Activated CD8-positive, alpha-beta memory T cell treated with anti-CD3 and anti-CD28 coated beads for 36 hours (primary cell): Measurements from ENCODE around the gene COPS3. TPM values are rescaled to one million over a fixed set of nuclear protein-coding genes. Genes with fewer than 3 reads are reported as not detected.
"Not testable (repeated sequence)": the region's sequence is repeated elsewhere in the genome, so short reads cannot be mapped to it uniquely, and the experiment has no call there.

Experiments
- CTCF ChIA-PET: fragments of 350-600 bp; sonication (Branson Sonifier 250); formaldehyde crosslinking; loops from one replicate; lab custom pipeline; 2021; ENCODE audit warnings: antibody characterized with exemption; lab: Charles Lee
- POLR2A ChIA-PET: fragments of 350-600 bp; sonication (Branson Sonifier 250); formaldehyde crosslinking; loops from one replicate; lab custom pipeline; 2021; ENCODE audit warnings: antibody characterized with exemption; lab: Charles Lee
- total RNA-seq, 2 experiments: library from RNA; stranded (reverse); gene quantifications; one replicate each; pipeline ENCODE4 v1.2.3, GENCODE V29; 2021

Gene COPS3
- total RNA-seq, 2 experiments from 2014 or later: 136 to 141 TPM

GRCh38 chr17:17255689-17256088, 25.4 kb downstream of the COPS3 start:
- POLR2A ChIA-PET: not testable (repeated sequence)
- CTCF ChIA-PET: interaction anchor here (0.6 kb wide), 1 partner anchor 31 kb away, joined by 3 read pairs; no protein-coding TSS in a partner anchor

GRCh38 chr17:17254036-17254435, 27.0 kb downstream of the COPS3 start:
- POLR2A ChIA-PET: interaction anchor here (0.6 kb wide), 1 partner anchor 1014 kb away, joined by 3 read pairs; no protein-coding TSS in a partner anchor
- CTCF ChIA-PET: no interaction called here

GRCh38 chr17:17253406-17253805, 27.6 kb downstream of the COPS3 start:
- CTCF ChIA-PET: no interaction called here
- POLR2A ChIA-PET: interaction anchor here (0.6 kb wide), 2 partner anchors 44 to 1015 kb away, joined by 3 read pairs; no protein-coding TSS in a partner anchor

- POLR2A ChIA-PET: no interaction called here
- CTCF ChIA-PET: no interaction called here
Observed at GRCh38 chr17:17252149-17252661, 28.8 kb downstream of the COPS3 start.

GRCh38 chr17:17246879-17247278, 34.2 kb downstream of the COPS3 start:
- ChIA-PET CTCF (no interaction called here), POLR2A (no interaction called here)

- POLR2A ChIA-PET: no interaction called here
- CTCF ChIA-PET: no interaction called here
Observed at GRCh38 chr17:17243163-17243562, 37.9 kb downstream of the COPS3 start.

GRCh38 chr17:17242246-17242645, 38.8 kb downstream of the COPS3 start:
- ChIA-PET CTCF (no interaction called here), POLR2A (no interaction called here)

GRCh38 chr17:17241656-17242055, 39.4 kb downstream of the COPS3 start:
- ChIA-PET CTCF (no interaction called here), POLR2A (no interaction called here)

- POLR2A ChIA-PET: no interaction called here
- CTCF ChIA-PET: interaction anchor here (0.6 kb wide), 2 partner anchors 20 to 118 kb away, joined by 3 read pairs; no protein-coding TSS in a partner anchor
Observed at GRCh38 chr17:17239832-17240231, 41.2 kb downstream of the COPS3 start.

- POLR2A ChIA-PET: interaction anchor here (0.6 kb wide), 1 partner anchor 87 kb away, joined by 3 read pairs; no protein-coding TSS in a partner anchor
Observed at GRCh38 chr17:17237026-17237799, 43.8 kb downstream of the COPS3 start, which contains the start of gene FLCN. Gene FLCN (minus strand): TSS chr17:17237168. CDS start chr17:17228137, 9,031 bp downstream.

GRCh38 chr17:17236295-17237025, 44.6 kb downstream of the COPS3 start:
- POLR2A ChIA-PET: interaction anchor here (1.2 kb wide), 1 partner anchor 44 kb away, joined by 7 read pairs; no protein-coding TSS in a partner anchor
- CTCF ChIA-PET: interaction anchor here (0.7 kb wide), 1 partner anchor 42 kb away, joined by 3 read pairs; no protein-coding TSS in a partner anchor

More at GRCh38 chr17:17237026-17237799, 43.8 kb downstream of the COPS3 start, which contains the start of gene FLCN:
- CTCF ChIA-PET: interaction anchor here (1.0 kb wide), 1 partner anchor 95 kb away, joined by 3 read pairs; no protein-coding TSS in a partner anchor

- ChIA-PET POLR2A (interaction anchor here (1.2 kb wide), 1 partner anchor 45 kb away, joined by 7 read pairs; no protein-coding TSS in a partner anchor), CTCF (interaction anchor here (0.7 to 0.9 kb wide), 2 partner anchors 43 to 235 kb away, joined by 3 to 6 read pairs; no protein-coding TSS in a partner anchor)
Observed at GRCh38 chr17:17235212-17236174, 45.6 kb downstream of the COPS3 start.

GRCh38 chr17:17232303-17232621, 48.8 kb downstream of the COPS3 start:
- ChIA-PET POLR2A (no interaction called here), CTCF (no interaction called here)

GRCh38 chr17:17231621-17232302, 49.3 kb downstream of the COPS3 start:
- ChIA-PET CTCF (no interaction called here), POLR2A (no interaction called here)

- ChIA-PET POLR2A (interaction anchor here (0.5 kb wide), 1 partner anchor 19 kb away, joined by 3 read pairs; no protein-coding TSS in a partner anchor), CTCF (no interaction called here)
Observed at GRCh38 chr17:17229416-17230384, 51.3 kb downstream of the COPS3 start.

- CTCF ChIA-PET: no interaction called here
- POLR2A ChIA-PET: interaction anchor here (0.5 kb wide), 1 partner anchor 18 kb away, joined by 3 read pairs; no protein-coding TSS in a partner anchor
Observed at GRCh38 chr17:17228521-17229279, 52.3 kb downstream of the COPS3 start.
